GM12875 (cell line): ENCODE data around the gene TUBA8.
"Not testable (repeated sequence)": the region's sequence is repeated elsewhere in the genome, so short reads cannot be mapped to it uniquely, and the experiment has no call there.

Experiments
- H3K4me3 ChIP-seq: one replicate; pipeline ENCODE4 v1.5.1; 2011; ENCODE audit warnings: low read depth, low read length, control low read depth
- TF ChIP-seq, protein P1 (sequence below): IDR thresholded peaks from 2 replicates; pipeline ENCODE4 v1.5.1; 2011; ENCODE audit warnings: low read depth, mild to moderate bottlenecking, control low read depth, inconsistent platforms, low read length, moderate library complexity, borderline replicate concordance; ENCODE audit not compliant: insufficient read depth

TUBA8 gene

DNA sequence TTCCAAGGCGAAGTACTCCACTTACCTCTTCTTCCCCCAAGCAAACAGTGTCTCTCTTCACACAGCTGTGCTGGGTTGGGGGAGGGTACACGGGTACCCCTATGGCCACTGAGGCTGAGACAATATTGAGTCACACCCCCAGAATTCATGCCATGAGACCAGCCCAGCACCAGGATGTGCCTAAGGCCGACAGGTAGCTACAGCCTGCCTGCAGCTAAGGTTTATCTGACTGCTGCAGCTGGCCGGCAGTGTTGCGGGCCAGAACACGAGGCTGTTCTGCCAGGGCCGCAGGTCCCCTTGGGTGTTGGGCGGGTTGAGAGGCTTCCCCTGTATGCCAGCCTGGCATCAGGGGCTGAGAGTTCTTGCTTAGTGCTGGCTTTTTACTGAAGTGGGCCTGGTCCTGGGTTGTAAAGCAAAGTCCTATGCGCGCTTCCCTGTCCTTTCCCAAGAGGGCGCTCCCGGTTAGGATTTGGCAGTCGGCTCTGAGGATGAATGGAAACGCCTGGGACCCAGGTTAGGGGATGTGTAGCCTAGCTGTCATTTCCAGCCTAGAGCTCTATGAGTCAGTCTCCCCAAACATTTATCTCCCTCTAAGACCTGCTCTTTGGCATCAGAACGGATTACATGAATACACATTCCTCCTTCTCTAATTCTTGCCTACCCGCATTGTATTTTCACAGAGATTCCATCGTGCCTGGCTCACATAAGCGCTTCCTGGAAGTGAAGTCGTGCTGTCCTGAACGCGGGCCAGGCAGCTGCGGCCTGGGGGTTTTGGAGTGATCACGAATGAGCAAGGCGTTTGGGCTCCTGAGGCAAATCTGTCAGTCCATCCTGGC, 46.5 kb downstream of the TUBA8 start:
- no peak overlapping the region for H3K4me3 ChIP-seq
- TF ChIP-seq, protein P1, sequence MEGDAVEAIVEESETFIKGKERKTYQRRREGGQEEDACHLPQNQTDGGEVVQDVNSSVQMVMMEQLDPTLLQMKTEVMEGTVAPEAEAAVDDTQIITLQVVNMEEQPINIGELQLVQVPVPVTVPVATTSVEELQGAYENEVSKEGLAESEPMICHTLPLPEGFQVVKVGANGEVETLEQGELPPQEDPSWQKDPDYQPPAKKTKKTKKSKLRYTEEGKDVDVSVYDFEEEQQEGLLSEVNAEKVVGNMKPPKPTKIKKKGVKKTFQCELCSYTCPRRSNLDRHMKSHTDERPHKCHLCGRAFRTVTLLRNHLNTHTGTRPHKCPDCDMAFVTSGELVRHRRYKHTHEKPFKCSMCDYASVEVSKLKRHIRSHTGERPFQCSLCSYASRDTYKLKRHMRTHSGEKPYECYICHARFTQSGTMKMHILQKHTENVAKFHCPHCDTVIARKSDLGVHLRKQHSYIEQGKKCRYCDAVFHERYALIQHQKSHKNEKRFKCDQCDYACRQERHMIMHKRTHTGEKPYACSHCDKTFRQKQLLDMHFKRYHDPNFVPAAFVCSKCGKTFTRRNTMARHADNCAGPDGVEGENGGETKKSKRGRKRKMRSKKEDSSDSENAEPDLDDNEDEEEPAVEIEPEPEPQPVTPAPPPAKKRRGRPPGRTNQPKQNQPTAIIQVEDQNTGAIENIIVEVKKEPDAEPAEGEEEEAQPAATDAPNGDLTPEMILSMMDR = peak; percentile 50; the same call in 1 of the 2 replicates

DNA sequence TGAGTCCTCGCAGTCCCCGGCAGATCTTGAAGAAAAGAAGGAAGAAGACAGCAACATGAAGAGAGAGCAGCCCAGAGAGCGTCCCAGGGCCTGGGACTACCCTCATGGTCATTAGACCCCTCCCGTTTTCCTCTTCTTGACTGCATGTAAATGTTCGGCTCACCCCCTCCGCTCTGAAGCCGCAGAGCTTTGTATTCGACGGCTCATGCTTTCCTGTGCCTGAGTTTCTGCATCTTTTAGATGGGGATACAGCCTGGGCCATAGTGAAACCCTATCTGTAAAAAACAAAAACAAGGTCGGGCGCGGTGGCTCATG, 47.1 kb downstream of the TUBA8 start:
- TF ChIP-seq, protein P1 = no peak
- no peak overlapping the region for H3K4me3 ChIP-seq

DNA sequence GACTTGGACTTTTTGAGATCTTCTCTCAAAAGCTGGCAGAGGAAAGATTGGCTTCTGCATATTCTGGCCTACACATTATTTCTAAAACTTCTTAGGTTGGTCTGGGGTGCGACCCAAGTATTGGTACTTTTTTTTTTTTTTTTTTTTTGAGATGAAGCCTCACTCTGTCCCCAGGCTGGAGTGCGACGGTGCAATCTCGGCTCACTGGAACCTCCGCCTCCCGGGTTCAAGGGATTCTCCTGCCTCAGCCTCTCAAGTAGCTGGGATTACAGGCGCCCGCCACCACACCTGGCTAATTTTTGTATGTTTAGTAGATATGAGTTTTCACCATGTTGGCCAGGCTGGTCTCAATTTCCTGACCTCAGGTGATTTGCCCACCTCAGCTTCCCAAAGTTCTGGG, 50.0 kb downstream of the TUBA8 start:
- H3K4me3 ChIP-seq = not testable (repeated sequence)

DNA sequence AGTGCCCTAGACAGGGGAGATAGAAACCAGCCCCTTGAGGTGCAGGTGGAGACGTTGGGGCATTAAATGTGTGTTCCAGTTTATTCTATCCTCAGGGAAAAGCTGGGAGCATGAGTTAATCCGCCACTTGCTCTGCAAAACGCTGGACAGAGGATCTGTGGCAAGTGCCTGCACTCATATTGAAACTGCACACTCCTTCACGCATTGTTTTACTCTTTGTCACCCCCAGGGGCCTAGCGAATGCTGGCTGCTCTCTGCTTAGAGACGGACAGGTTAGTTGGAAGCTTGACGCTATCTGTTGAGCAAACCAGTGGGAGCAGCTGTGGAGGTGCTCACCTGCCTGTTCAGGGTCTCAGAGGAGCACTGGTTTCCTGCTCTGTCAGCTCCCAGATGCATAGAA, 53.2 kb downstream of the TUBA8 start:
- H3K4me3 ChIP-seq = not testable (repeated sequence)
- TF ChIP-seq, protein P1 = peak; percentile 29; the same call in 1 of the 2 replicates

DNA sequence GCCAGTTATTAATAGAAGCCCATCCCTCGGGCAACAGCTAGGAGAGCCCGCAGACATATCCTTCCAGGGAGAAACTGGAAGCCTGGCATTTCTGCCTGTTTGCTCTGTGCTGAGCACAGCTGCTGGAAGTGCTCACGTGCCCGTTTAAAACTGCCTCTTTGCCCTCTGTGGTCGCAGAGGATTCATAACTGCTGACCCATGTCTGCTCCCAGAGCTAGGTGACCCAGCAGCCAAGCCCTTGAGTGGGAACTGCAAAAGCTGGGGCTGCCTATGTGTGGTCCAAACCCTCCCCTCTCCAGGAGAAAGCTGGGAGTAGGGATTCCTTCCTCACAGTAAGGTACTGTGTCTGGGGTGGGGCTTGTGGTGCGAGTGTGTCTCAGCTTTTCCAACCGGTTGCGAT, 54.0 kb downstream of the TUBA8 start:
- H3K4me3 ChIP-seq = not testable (repeated sequence)

DNA sequence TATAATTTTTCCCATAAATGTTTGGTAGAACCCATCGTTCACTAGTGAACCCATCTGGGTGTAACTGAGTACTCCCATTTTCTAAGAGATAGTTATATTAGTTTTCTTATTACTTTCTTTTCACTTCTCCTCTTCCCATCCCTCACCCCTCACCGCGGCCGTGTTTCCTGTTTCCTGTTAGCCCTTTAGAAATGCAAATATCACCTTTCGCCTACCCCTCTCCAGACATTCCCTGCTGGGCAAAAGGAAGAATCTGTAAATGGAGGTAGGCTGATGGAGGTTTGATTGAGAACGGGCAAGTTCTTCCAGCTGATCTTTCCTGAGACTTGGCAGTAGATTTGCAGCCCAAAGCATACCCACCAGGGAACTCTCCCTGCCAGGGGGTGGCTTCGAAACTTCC, 54.7 kb downstream of the TUBA8 start:
- H3K4me3 ChIP-seq = not testable (repeated sequence)

DNA sequence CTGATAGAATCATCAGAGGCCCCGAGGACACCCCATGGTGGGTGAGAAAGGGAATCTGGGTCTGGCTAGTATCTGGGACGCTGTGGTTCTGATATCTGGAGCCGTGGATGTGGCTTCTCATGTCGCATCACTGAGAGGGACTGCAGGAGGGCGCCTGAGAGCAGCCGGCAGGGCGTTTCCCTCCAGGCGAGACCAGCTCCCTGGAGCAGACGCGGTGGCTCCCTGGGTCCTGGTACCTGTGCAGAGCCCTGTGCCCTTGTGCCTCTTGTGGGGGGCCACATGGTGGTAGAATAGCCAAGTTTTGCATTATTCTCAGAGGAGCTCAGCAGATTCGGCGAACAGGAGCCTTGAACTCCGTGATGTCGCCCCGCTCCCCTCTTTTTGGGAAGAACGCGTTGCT, 59.7 kb downstream of the TUBA8 start:
- not testable (repeated sequence) for H3K4me3 ChIP-seq

DNA sequence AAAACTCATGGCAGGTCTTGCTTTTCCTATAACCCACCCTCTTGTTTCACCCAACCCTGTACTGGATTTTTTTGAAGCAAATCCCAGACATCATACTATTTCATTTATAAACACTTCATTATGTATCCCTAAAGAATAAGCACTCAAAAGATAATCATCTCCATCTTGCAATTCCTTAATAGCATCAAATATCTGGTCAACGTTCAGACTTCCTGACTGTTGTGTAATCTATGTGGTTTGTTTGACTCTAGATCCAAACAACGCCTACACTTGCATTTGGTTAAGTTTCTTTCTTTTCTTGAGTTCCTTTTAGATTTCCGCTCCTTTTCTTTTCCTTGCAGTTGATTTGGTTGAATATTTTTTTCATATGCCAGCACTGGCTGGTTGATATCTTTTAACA, 61.6 kb downstream of the TUBA8 start:
- H3K4me3 ChIP-seq = not testable (repeated sequence)

DNA sequence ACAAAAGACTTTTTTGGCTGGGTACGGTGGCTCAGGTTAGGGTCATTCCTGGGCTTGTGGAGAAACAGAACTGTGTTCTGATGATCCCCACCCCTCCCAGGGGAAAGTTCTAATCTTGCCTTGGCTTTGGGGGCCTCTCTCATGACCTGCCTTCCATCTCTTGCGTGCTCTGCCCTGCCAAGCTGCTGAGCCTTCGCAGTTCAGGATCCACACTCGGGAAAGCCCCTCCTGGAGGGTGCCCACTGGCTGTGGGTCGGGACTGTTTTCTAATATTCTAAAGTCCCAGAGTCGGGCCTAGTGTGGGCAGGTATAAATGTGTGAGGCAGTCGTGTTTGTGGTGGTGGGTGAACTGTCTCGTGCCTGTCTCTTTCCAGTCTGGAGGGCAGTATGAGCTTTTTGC, 62.2 kb downstream of the TUBA8 start:
- H3K4me3 ChIP-seq = not testable (repeated sequence)

DNA sequence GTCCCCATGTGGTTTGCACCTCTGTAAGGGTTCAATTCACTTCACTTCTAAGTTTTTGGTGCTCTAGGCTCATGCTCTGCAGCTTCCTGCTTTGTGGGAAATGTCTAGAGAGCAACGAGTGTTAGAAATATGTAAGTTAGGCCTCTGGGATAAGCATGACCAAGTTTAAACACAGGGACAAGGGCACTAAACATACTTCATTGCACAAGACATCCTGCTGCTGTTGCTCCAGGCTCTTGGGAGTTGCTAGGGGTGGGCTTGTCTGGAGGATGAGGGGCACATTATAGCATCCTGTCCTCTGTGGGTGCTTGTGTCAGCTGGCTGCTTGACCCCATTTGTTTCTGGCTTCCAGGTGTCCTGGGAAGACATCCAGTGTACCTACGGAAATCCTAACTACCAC, 62.8 kb downstream of the TUBA8 start:
- H3K4me3 ChIP-seq = not testable (repeated sequence)
